DND-41 (cell line): Measurements from ENCODE around the gene FABP6.

Experiments used
- ATAC-seq: fragments of 200-7000 bp; cut with Tn5 transposase; 3 replicates; pipeline ENCODE4 v1.9.1; 2021; ENCODE audit warnings: low read depth; ENCODE audit not compliant: insufficient read depth
- DNase-seq: peaks from one replicate; pipeline ENCODE4 v3.0.0-alpha.2; 2020
- H2AFZ ChIP-seq: 2 replicates; pipeline ENCODE4 v1.6.0; 2012; ENCODE audit warnings: low read depth, low read length
- H3K27ac ChIP-seq: 2 replicates; pipeline ENCODE4 v1.5.1; 2012; ENCODE audit warnings: low read length, inconsistent platforms
- H3K27me3 ChIP-seq: fragments of 200-600 bp; sonication (generic); 2 replicates; pipeline ENCODE4 v1.6.0; 2012; ENCODE audit warnings: low read length, mild to moderate bottlenecking, inconsistent platforms; ENCODE audit not compliant: insufficient read depth, poor library complexity
- H3K36me3 ChIP-seq: 2 replicates; pipeline ENCODE4 v1.5.1; 2012; ENCODE audit warnings: low read length, inconsistent platforms; ENCODE audit not compliant: insufficient read depth
- H3K4me1 ChIP-seq: 2 replicates; pipeline ENCODE4 v1.5.1; 2012; ENCODE audit warnings: mild to moderate bottlenecking, low read length; ENCODE audit not compliant: insufficient read depth
- H3K4me2 ChIP-seq: 2 replicates; pipeline ENCODE4 v1.6.0; 2012; ENCODE audit warnings: mild to moderate bottlenecking, moderate library complexity, low read length, inconsistent platforms; ENCODE audit not compliant: insufficient read depth
- H3K4me3 ChIP-seq, 2 experiments: fragments of 200-600 bp in 1 of 2; shearing (Covaris generic) in 1 of 2; 2 replicates each; pipeline ENCODE4 v1.5.1; 2012 to 2016; ENCODE audit warnings: inconsistent platforms in 2 of 2, low read length in 2 of 2, mild to moderate bottlenecking in 2 of 2, low read depth in 1 of 2, moderate library complexity in 1 of 2
- H3K79me2 ChIP-seq: 2 replicates; pipeline ENCODE4 v1.6.0; 2012; ENCODE audit warnings: low read length, inconsistent platforms; ENCODE audit not compliant: insufficient read depth
- H3K9ac ChIP-seq: 2 replicates; pipeline ENCODE4 v1.6.0; 2012; ENCODE audit warnings: low read depth, mild to moderate bottlenecking, inconsistent platforms, low read length, moderate library complexity
- H3K9me3 ChIP-seq: 2 replicates; pipeline ENCODE4 v1.5.1; 2012; ENCODE audit warnings: low read length, moderate library complexity, mild to moderate bottlenecking, inconsistent platforms; ENCODE audit not compliant: insufficient read depth, severe bottlenecking
- H4K20me1 ChIP-seq: 2 replicates; pipeline ENCODE4 v1.6.0; 2012; ENCODE audit warnings: low read length; ENCODE audit not compliant: insufficient read depth
- CTCF ChIP-seq: IDR thresholded peaks from 2 replicates; pipeline ENCODE4 v1.5.1; 2012; ENCODE audit warnings: borderline replicate concordance, low read length, moderate library complexity, mild to moderate bottlenecking; ENCODE audit not compliant: poor library complexity, severe bottlenecking; ENCODE audit errors: extremely low read depth
- EZH2 ChIP-seq: IDR thresholded peaks from 3 replicates; pipeline ENCODE4 v1.6.1; 2012; ENCODE audit warnings: borderline replicate concordance, low read depth, mild to moderate bottlenecking, moderate library complexity, low read length, inconsistent platforms; ENCODE audit not compliant: severe bottlenecking

Gene FABP6

GRCh38 chr5:160271836-160272235 is 42.5 kb downstream of the FABP6 start:
- no peaks in the 10 kb centered on the region for H4K20me1 ChIP-seq
- no peak overlapping the region for H3K4me2 ChIP-seq
- 0 out of 3 replicates have a peak, but pooled peaks have one; percentile 6 for ATAC-seq
- no peak for DNase-seq
- peaks cover 19% of the 10 kb centered on the region for H3K4me1 ChIP-seq
- no peak for TF ChIP-seq CTCF
- TF ChIP-seq EZH2 = no peak
- peak overlapping the region; percentile 69 for H2AFZ ChIP-seq
- H3K79me2 ChIP-seq = no peaks in the 10 kb centered on the region
- H3K4me3 ChIP-seq = no peak overlapping the region
- H3K27me3 ChIP-seq = no peaks in the 10 kb centered on the region
- H3K9me3 ChIP-seq = no peaks in the 10 kb centered on the region
- H3K27ac ChIP-seq = peak overlapping the region; percentile 76
- peak overlapping the region; percentile 23; the same call in 1 of the 2 replicates for H3K9ac ChIP-seq
- no peaks in the 10 kb centered on the region for H3K36me3 ChIP-seq

GRCh38 chr5:160272264-160272663 is 43.0 kb downstream of the FABP6 start:
- H3K4me3 ChIP-seq = no peak overlapping the region
- H3K36me3 ChIP-seq = no peaks in the 10 kb centered on the region
- peaks cover 19% of the 10 kb centered on the region for H3K4me1 ChIP-seq
- no peak overlapping the region for H3K9ac ChIP-seq
- peak overlapping the region; percentile 76; the same call in 1 of the 2 replicates for H3K27ac ChIP-seq
- TF ChIP-seq CTCF (no peak), EZH2 (no peak)
- ATAC-seq = no peak
- H3K27me3 ChIP-seq = no peaks in the 10 kb centered on the region
- no peak overlapping the region for H2AFZ ChIP-seq
- DNase-seq = no peak
- H3K79me2 ChIP-seq = no peaks in the 10 kb centered on the region
- no peaks in the 10 kb centered on the region for H4K20me1 ChIP-seq
- no peaks in the 10 kb centered on the region for H3K9me3 ChIP-seq
- H3K4me2 ChIP-seq = no peak overlapping the region

- Histone ChIP-seq H3K27ac (no peak overlapping the region), H3K9me3 (no peaks in the 10 kb centered on the region), H3K27me3 (no peaks in the 10 kb centered on the region), H3K36me3 (no peaks in the 10 kb centered on the region), H3K4me1 (peaks cover 19% of the 10 kb centered on the region), H3K79me2 (no peaks in the 10 kb centered on the region), H2AFZ (no peak overlapping the region), H3K4me2 (no peak overlapping the region), H4K20me1 (no peaks in the 10 kb centered on the region), H3K4me3 (no peak overlapping the region), H3K9ac (no peak overlapping the region)
- no peak for TF ChIP-seq EZH2
- no peak for TF ChIP-seq CTCF
- DNase-seq = no peak
- ATAC-seq = no peak
Observed at GRCh38 chr5:160272889-160273288, 43.6 kb downstream of the FABP6 start.

GRCh38 chr5:160274483-160274931 is 45.2 kb downstream of the FABP6 start:
- TF ChIP-seq CTCF (no peak), EZH2 (no peak)
- Histone ChIP-seq H3K9me3 (no peaks in the 10 kb centered on the region), H3K27ac (no peak overlapping the region), H3K4me3 (no peak overlapping the region), H2AFZ (no peak overlapping the region), H3K36me3 (no peaks in the 10 kb centered on the region), H3K9ac (no peak overlapping the region), H3K4me1 (peaks cover 19% of the 10 kb centered on the region), H3K79me2 (no peaks in the 10 kb centered on the region), H3K27me3 (no peaks in the 10 kb centered on the region), H4K20me1 (no peaks in the 10 kb centered on the region), H3K4me2 (no peak overlapping the region)
- ATAC-seq = no peak
- DNase-seq = no peak
